OCI-LY3 (cell line): ENCODE measurements around the gene LYPD6B.

Source experiments
- H2AFZ ChIP-seq: fragments of 200-600, 300-600 bp; shearing (Covaris generic); 2 replicates; pipeline ENCODE4 v1.6.0; 2014; ENCODE audit warnings: antibody characterized with exemption, low read depth, low read length
- H3K27ac ChIP-seq: fragments of 200-600, 300-600 bp; sonication (generic); 2 replicates; pipeline ENCODE4 v1.5.1; 2014; ENCODE audit warnings: mild to moderate bottlenecking, low read length, moderate library complexity, mixed read lengths
- H3K27me3 ChIP-seq: fragments of 200-600, 300-600 bp; sonication (generic); 2 replicates; pipeline ENCODE4 v1.6.1; 2014; ENCODE audit warnings: low read depth, low read length, mixed read lengths
- H3K36me3 ChIP-seq: fragments of 200-600, 300-600 bp; sonication (generic); replicated peaks from 2 replicates; pipeline ENCODE3; 2014; ENCODE audit warnings: low read depth, low read length, mixed read lengths
- H3K4me1 ChIP-seq: fragments of 300-600, 200-600 bp; sonication (generic); 2 replicates; pipeline ENCODE4 v1.6.1; 2014; ENCODE audit warnings: low read length, mixed read lengths
- H3K4me2 ChIP-seq: fragments of 200-600, 300-600 bp; sonication (generic); 2 replicates; pipeline ENCODE4 v1.6.1; 2014; ENCODE audit warnings: low read length, mixed read lengths
- H3K4me3 ChIP-seq: fragments of 300-600, 200-600 bp; sonication (generic); 2 replicates; pipeline ENCODE4 v1.5.1; 2014; ENCODE audit warnings: antibody characterized with exemption, mild to moderate bottlenecking, low read length, moderate library complexity
- H3K79me2 ChIP-seq: fragments of 300-600, 200-600 bp; shearing (Covaris generic); 2 replicates; pipeline ENCODE4 v1.6.1; 2014; ENCODE audit warnings: mild to moderate bottlenecking, low read length, mixed read lengths
- H3K9ac ChIP-seq: fragments of 300-600, 200-600 bp; shearing (Covaris generic); 2 replicates; pipeline ENCODE4 v1.6.0; 2014; ENCODE audit warnings: mild to moderate bottlenecking, low read length, moderate library complexity
- H3K9me3 ChIP-seq: fragments of 200-600, 300-600 bp; shearing (Covaris generic); 2 replicates; pipeline ENCODE4 v1.6.1; 2014; ENCODE audit warnings: low read length, mixed read lengths; ENCODE audit not compliant: insufficient read depth
- H4K20me1 ChIP-seq: fragments of 200-600, 300-600 bp; sonication (generic); 2 replicates; pipeline ENCODE4 v1.6.1; 2016; ENCODE audit warnings: low read length, mixed read lengths; ENCODE audit not compliant: insufficient read depth
- EZH2phosphoT487 ChIP-seq: fragments of 200-600 bp; shearing (Covaris generic); IDR thresholded peaks from 2 replicates; pipeline ENCODE4 v1.6.1; 2018; ENCODE audit warnings: antibody characterized with exemption, mixed run types, low read depth
- TF ChIP-seq, protein P1 (sequence below): fragments of 200-600, 300-600 bp; sonication (generic); IDR thresholded peaks from 2 replicates; pipeline ENCODE4 v1.5.1; 2014; ENCODE audit warnings: antibody characterized with exemption, low read length, low read depth

LYPD6B gene

DNA sequence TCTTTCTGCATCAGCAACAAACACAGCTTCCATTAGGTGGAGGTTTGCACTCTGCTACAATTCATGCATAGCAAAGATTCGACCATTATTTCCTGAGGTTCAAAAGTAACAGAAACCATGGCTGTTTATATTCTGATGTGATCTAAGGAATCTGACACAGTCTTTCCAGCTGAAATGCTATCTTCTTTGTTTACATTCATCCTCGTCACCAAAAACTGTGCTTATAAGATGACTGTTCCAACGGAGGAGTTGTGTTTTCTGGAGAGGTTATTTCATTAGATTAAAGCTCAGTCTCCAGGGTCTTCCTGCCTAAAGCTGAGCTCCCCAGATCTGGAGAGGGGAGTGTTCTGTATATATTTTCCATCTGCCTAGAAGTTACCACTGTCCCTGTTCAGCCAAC lies 45.1 kb upstream of the LYPD6B start:
- H3K9me3 ChIP-seq: no peaks in the 10 kb centered on the region
- H3K4me3 ChIP-seq: no peak overlapping the region
- no peaks in the 10 kb centered on the region for H3K4me1 ChIP-seq
- H3K27me3 ChIP-seq: no peaks in the 10 kb centered on the region
- H3K4me2 ChIP-seq: no peak overlapping the region
- H3K9ac ChIP-seq: no peak overlapping the region
- no peaks in the 10 kb centered on the region for H3K36me3 ChIP-seq
- H3K79me2 ChIP-seq: no peaks in the 10 kb centered on the region
- H4K20me1 ChIP-seq: no peaks in the 10 kb centered on the region
- no peak overlapping the region for H2AFZ ChIP-seq
- no peak overlapping the region for H3K27ac ChIP-seq
- no peak for TF ChIP-seq EZH2phosphoT487
- TF ChIP-seq, protein P1, sequence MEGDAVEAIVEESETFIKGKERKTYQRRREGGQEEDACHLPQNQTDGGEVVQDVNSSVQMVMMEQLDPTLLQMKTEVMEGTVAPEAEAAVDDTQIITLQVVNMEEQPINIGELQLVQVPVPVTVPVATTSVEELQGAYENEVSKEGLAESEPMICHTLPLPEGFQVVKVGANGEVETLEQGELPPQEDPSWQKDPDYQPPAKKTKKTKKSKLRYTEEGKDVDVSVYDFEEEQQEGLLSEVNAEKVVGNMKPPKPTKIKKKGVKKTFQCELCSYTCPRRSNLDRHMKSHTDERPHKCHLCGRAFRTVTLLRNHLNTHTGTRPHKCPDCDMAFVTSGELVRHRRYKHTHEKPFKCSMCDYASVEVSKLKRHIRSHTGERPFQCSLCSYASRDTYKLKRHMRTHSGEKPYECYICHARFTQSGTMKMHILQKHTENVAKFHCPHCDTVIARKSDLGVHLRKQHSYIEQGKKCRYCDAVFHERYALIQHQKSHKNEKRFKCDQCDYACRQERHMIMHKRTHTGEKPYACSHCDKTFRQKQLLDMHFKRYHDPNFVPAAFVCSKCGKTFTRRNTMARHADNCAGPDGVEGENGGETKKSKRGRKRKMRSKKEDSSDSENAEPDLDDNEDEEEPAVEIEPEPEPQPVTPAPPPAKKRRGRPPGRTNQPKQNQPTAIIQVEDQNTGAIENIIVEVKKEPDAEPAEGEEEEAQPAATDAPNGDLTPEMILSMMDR: no peak

GRCh38 chr2:148994341-148994740 lies 44.2 kb upstream of the LYPD6B start:
- H3K4me3 ChIP-seq: no peak overlapping the region
- H4K20me1 ChIP-seq: no peaks in the 10 kb centered on the region
- no peaks in the 10 kb centered on the region for H3K27me3 ChIP-seq
- H3K79me2 ChIP-seq: no peaks in the 10 kb centered on the region
- TF ChIP-seq, protein P1: no peak
- no peak for TF ChIP-seq EZH2phosphoT487
- H3K9ac ChIP-seq: no peak overlapping the region
- no peak overlapping the region for H3K4me2 ChIP-seq
- no peak overlapping the region for H3K27ac ChIP-seq
- no peaks in the 10 kb centered on the region for H3K9me3 ChIP-seq
- H2AFZ ChIP-seq: no peak overlapping the region
- no peaks in the 10 kb centered on the region for H3K36me3 ChIP-seq
- H3K4me1 ChIP-seq: no peaks in the 10 kb centered on the region

DNA sequence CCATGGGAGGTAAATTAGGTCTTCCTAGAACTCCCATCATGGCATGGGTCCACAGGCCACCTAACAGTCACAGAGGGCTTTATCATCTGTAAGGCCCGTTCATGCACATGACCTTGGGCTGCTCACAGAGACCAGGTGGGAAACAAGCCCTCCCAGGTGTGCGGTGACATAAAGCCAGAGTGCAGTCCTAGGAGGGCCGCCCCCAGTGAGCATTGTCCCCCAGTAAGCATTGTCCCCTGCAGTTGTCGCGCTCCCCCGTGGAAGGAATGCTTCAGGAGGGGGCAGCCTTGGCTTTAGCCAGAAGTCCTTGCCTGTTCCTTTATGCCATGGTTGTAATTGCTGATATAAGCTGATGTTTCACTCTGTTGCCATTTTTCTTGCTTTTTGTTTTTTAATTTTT lies 41.7 kb upstream of the LYPD6B start:
- TF ChIP-seq, protein P1: no peak
- TF ChIP-seq EZH2phosphoT487: no peak
- H2AFZ ChIP-seq: no peak overlapping the region
- H3K4me1 ChIP-seq: peaks cover 5% of the 10 kb centered on the region; the same call in 1 of the 2 replicates
- no peak overlapping the region for H3K4me2 ChIP-seq
- no peaks in the 10 kb centered on the region for H3K27me3 ChIP-seq
- H3K4me3 ChIP-seq: no peak overlapping the region
- no peaks in the 10 kb centered on the region for H4K20me1 ChIP-seq
- H3K36me3 ChIP-seq: no peaks in the 10 kb centered on the region
- H3K9me3 ChIP-seq: no peaks in the 10 kb centered on the region
- H3K9ac ChIP-seq: no peak overlapping the region
- no peaks in the 10 kb centered on the region for H3K79me2 ChIP-seq
- H3K27ac ChIP-seq: no peak overlapping the region

GRCh38 chr2:148998165-148998830 lies 40.2 kb upstream of the LYPD6B start:
- no peak overlapping the region for H3K4me3 ChIP-seq
- TF ChIP-seq, protein P1: no peak
- no peak for TF ChIP-seq EZH2phosphoT487

More at GRCh38 chr2:148998165-148998830, 40.2 kb upstream of the LYPD6B start:
- no peaks in the 10 kb centered on the region for H3K79me2 ChIP-seq
- H3K9ac ChIP-seq: no peak overlapping the region
- H3K36me3 ChIP-seq: no peaks in the 10 kb centered on the region
- H2AFZ ChIP-seq: no peak overlapping the region
- H3K27me3 ChIP-seq: no peaks in the 10 kb centered on the region
- H3K4me1 ChIP-seq: peaks cover 5% of the 10 kb centered on the region; the same call in 1 of the 2 replicates
- no peak overlapping the region for H3K27ac ChIP-seq
- H3K9me3 ChIP-seq: no peaks in the 10 kb centered on the region
- H3K4me2 ChIP-seq: no peak overlapping the region
- H4K20me1 ChIP-seq: no peaks in the 10 kb centered on the region
